ENCODE data around the gene LDLRAD4. TPM values are rescaled to one million over a fixed set of nuclear protein-coding genes. Genes with fewer than 3 reads are reported as not detected.

LDLRAD4 gene
- total and polyA plus RNA-seq, 2 donors = 46.9 to 80.0 TPM

- Histone ChIP-seq H3K4me1 (ENCODE audit: control insufficient read depth in 2 of 2, insufficient read depth in 2 of 2, low read length in 2 of 2) (peaks cover 73 to 91% of the 10 kb centered on the region in 2 donors), H3K27ac (ENCODE audit: low read depth in 1 of 2, low read length in 1 of 2) (peak overlapping the region; percentile 71 to 84), H3K27me3 (ENCODE audit: control insufficient read depth in 2 of 2, insufficient read depth in 1 of 2, low read length in 1 of 2) (no peaks in the 10 kb centered on the region), H3K36me3 (ENCODE audit: control insufficient read depth in 2 of 2, insufficient read depth in 2 of 2, low read length in 1 of 2) (peaks cover 12 to 13% of the 10 kb centered on the region in 2 donors), H3K9me3 (ENCODE audit: control insufficient read depth in 2 of 2, insufficient read depth in 1 of 2, low read length in 1 of 2) (no peaks in the 10 kb centered on the region), H3K4me3 (ENCODE audit: low read length in 2 of 2) (no peak overlapping the region)
- DNase-seq (ENCODE audit: low read depth in 6 of 9, low spot score in 9 of 9) = no peak
- WGBS = 73% methylated on average over 9 of the region's 9 CpGs
These were observed 159.6 kb downstream of the LDLRAD4 start for GRCh38 chr18:13378150-13378549.

GRCh38 chr18:13379062-13379865, 160.7 kb downstream of the LDLRAD4 start:
- WGBS = 67% methylated on average over 7 of the region's 7 CpGs
- no peak for DNase-seq (ENCODE audit: low read depth in 6 of 9, low spot score in 9 of 9)
- peak overlapping the region in 1 of 2 donors; percentile 56 for H3K27ac ChIP-seq (ENCODE audit: low read depth in 1 of 2, low read length in 1 of 2)
- H3K27me3 ChIP-seq (ENCODE audit: control insufficient read depth in 2 of 2, insufficient read depth in 1 of 2, low read length in 1 of 2) = no peaks in the 10 kb centered on the region
- no peaks in the 10 kb centered on the region for H3K9me3 ChIP-seq (ENCODE audit: control insufficient read depth in 2 of 2, insufficient read depth in 1 of 2, low read length in 1 of 2)
- H3K4me1 ChIP-seq (ENCODE audit: control insufficient read depth in 2 of 2, insufficient read depth in 2 of 2, low read length in 2 of 2) = peaks cover 75 to 94% of the 10 kb centered on the region in 2 donors
- peaks cover 9% of the 10 kb centered on the region in 2 donors for H3K36me3 ChIP-seq (ENCODE audit: control insufficient read depth in 2 of 2, insufficient read depth in 2 of 2, low read length in 1 of 2)
- H3K4me3 ChIP-seq (ENCODE audit: low read length in 2 of 2) = no peak overlapping the region

DNA sequence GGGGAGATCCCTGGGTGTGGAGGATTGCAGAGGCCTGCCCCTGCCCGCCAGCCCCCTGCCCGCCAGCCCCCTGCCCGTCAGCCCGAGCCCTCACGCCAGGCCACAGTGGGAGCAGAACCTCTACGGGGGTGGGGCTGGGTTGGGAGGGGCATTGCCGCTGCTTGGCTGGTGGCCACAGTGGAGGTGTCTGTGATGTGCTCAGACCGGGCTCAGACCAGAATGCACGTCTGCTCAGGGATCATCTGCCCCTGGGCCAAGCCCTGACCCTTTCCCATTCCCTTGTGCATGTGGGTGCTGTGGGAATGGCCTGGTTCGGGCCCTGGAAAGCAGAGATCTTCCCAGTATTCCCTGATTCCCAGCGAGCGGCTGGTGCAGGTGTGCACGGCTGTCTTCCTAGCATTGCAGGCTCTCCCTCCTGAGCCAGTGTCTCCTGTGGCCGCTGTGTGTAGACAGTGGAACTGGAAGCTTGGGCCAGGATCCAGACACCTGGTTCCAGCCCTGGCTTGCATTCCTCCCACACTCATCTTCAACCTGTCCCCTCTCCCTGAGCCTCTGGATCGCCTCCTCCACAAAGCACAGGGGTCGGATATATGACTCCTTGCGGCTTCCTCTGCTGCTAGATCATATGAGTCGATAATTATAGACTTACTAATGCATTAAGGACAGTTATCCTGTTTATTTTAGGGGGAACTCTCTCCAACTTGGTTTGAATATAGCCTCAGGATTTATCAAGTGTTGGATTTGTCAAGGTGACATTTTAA, 161.6 kb downstream of the LDLRAD4 start:
- peaks cover 3 to 7% of the 10 kb centered on the region in 2 donors for H3K36me3 ChIP-seq (ENCODE audit: control insufficient read depth in 2 of 2, insufficient read depth in 2 of 2, low read length in 1 of 2)
- peaks cover 70 to 85% of the 10 kb centered on the region in 2 donors for H3K4me1 ChIP-seq (ENCODE audit: control insufficient read depth in 2 of 2, insufficient read depth in 2 of 2, low read length in 2 of 2)
- H3K27me3 ChIP-seq (ENCODE audit: control insufficient read depth in 2 of 2, insufficient read depth in 1 of 2, low read length in 1 of 2) = no peaks in the 10 kb centered on the region
- no peak overlapping the region for H3K27ac ChIP-seq (ENCODE audit: low read depth in 1 of 2, low read length in 1 of 2)
- 92% methylated on average over 18 of the region's 18 CpGs for WGBS
- no peak overlapping the region for H3K4me3 ChIP-seq (ENCODE audit: low read length in 2 of 2)
- H3K9me3 ChIP-seq (ENCODE audit: control insufficient read depth in 2 of 2, insufficient read depth in 1 of 2, low read length in 1 of 2) = no peaks in the 10 kb centered on the region
- no peak for DNase-seq (ENCODE audit: low read depth in 6 of 9, low spot score in 9 of 9)

- Histone ChIP-seq H3K27ac (ENCODE audit: low read depth in 1 of 2, low read length in 1 of 2) (no peak overlapping the region), H3K9me3 (ENCODE audit: control insufficient read depth in 2 of 2, insufficient read depth in 1 of 2, low read length in 1 of 2) (no peaks in the 10 kb centered on the region), H3K27me3 (ENCODE audit: control insufficient read depth in 2 of 2, insufficient read depth in 1 of 2, low read length in 1 of 2) (no peaks in the 10 kb centered on the region), H3K4me3 (ENCODE audit: low read length in 2 of 2) (no peak overlapping the region), H3K36me3 (ENCODE audit: control insufficient read depth in 2 of 2, insufficient read depth in 2 of 2, low read length in 1 of 2) (peaks cover 3 to 7% of the 10 kb centered on the region in 2 donors), H3K4me1 (ENCODE audit: control insufficient read depth in 2 of 2, insufficient read depth in 2 of 2, low read length in 2 of 2) (peaks cover 65 to 79% of the 10 kb centered on the region in 2 donors)
- DNase-seq (ENCODE audit: low read depth in 6 of 9, low spot score in 9 of 9) = no peak
- 61% methylated on average over 2 of the region's 2 CpGs for WGBS
These were observed 162.1 kb downstream of the LDLRAD4 start for GRCh38 chr18:13380691-13381070.

- H3K27ac ChIP-seq (ENCODE audit: low read depth in 1 of 2, low read length in 1 of 2) = peak overlapping the region; percentile 74 to 82
- no peaks in the 10 kb centered on the region for H3K9me3 ChIP-seq (ENCODE audit: control insufficient read depth in 2 of 2, insufficient read depth in 1 of 2, low read length in 1 of 2)
- no peak for DNase-seq (ENCODE audit: low read depth in 6 of 9, low spot score in 9 of 9)
- H3K36me3 ChIP-seq (ENCODE audit: control insufficient read depth in 2 of 2, insufficient read depth in 2 of 2, low read length in 1 of 2) = peaks cover 3 to 7% of the 10 kb centered on the region in 2 donors
- no peaks in the 10 kb centered on the region for H3K27me3 ChIP-seq (ENCODE audit: control insufficient read depth in 2 of 2, insufficient read depth in 1 of 2, low read length in 1 of 2)
- H3K4me3 ChIP-seq (ENCODE audit: low read length in 2 of 2) = no peak overlapping the region
- H3K4me1 ChIP-seq (ENCODE audit: control insufficient read depth in 2 of 2, insufficient read depth in 2 of 2, low read length in 2 of 2) = peaks cover 58 to 73% of the 10 kb centered on the region in 2 donors
- 89% methylated on average over 9 of the region's 9 CpGs for WGBS
These were observed 162.8 kb downstream of the LDLRAD4 start for GRCh38 chr18:13381331-13381730.

DNA sequence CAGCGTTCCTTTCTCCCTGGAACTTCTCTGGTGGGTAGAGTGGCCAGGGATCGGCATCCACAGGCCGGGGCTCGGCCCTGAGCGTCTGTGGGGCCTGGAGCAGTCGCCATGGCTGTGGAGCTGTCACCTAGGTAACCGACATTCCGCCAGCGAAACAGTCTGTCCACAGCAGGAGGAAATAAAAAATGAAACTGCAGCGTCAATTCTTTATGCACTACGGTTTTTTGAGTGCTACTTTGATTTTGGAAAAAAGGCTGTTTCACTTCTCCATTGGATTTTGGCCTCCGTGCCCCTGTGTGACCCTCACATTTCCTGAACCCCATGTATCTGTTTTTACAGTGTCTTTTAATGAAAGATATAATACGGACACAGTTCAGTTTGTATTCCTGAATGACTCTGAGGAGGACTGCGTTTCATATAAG, 163.4 kb downstream of the LDLRAD4 start:
- peak overlapping the region; percentile 8 to 26 for H3K4me3 ChIP-seq (ENCODE audit: low read length in 2 of 2)
- H3K4me1 ChIP-seq (ENCODE audit: control insufficient read depth in 2 of 2, insufficient read depth in 2 of 2, low read length in 2 of 2) = peaks cover 52 to 67% of the 10 kb centered on the region in 2 donors
- H3K9me3 ChIP-seq (ENCODE audit: control insufficient read depth in 2 of 2, insufficient read depth in 1 of 2, low read length in 1 of 2) = no peaks in the 10 kb centered on the region
- WGBS = 9% methylated on average over 14 of the region's 14 CpGs
- DNase-seq (ENCODE audit: low read depth in 6 of 9, low spot score in 9 of 9) = peak in 1 of 9 donors; percentile 60
- H3K27me3 ChIP-seq (ENCODE audit: control insufficient read depth in 2 of 2, insufficient read depth in 1 of 2, low read length in 1 of 2) = no peaks in the 10 kb centered on the region
- peaks cover 2 to 8% of the 10 kb centered on the region in 2 donors for H3K36me3 ChIP-seq (ENCODE audit: control insufficient read depth in 2 of 2, insufficient read depth in 2 of 2, low read length in 1 of 2)
- H3K27ac ChIP-seq (ENCODE audit: low read depth in 1 of 2, low read length in 1 of 2) = peak overlapping the region; percentile 74 to 82

DNA sequence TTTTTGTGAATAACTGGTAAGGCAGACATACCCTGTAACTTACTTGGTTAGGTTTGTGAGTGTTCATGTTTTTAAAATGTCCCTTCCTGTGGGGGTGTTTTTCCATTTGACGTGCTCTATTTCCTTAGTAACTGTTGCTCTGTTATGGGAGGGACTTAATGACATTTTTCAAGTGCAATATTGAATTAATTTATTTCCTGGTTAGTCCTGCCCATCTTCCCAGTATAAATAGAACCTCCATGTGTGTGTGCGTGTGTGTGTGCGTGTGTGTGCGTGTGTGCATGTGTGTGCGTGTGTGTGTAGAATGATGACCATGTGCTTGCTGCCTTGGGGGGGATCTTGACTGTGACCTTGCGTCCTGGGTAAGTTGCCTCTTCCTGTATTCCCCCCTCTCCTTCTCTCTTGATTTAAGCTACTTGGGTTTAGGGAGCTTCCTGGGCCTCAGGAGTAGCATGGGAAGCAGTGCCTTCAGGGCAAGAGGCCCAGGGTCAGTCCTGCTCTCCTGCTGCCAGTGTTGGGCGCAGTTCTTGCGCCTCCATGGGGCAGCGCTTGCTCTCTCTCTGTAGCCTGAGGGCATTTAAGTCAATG, 163.9 kb downstream of the LDLRAD4 start:
- peaks cover 47 to 62% of the 10 kb centered on the region in 2 donors for H3K4me1 ChIP-seq (ENCODE audit: control insufficient read depth in 2 of 2, insufficient read depth in 2 of 2, low read length in 2 of 2)
- no peaks in the 10 kb centered on the region for H3K9me3 ChIP-seq (ENCODE audit: control insufficient read depth in 2 of 2, insufficient read depth in 1 of 2, low read length in 1 of 2)
- H3K4me3 ChIP-seq (ENCODE audit: low read length in 2 of 2) = peak overlapping the region in 1 of 2 donors; percentile 26
- WGBS = 83% methylated on average over 9 of the region's 9 CpGs
- peak overlapping the region; percentile 55 to 82 for H3K27ac ChIP-seq (ENCODE audit: low read depth in 1 of 2, low read length in 1 of 2)
- H3K36me3 ChIP-seq (ENCODE audit: control insufficient read depth in 2 of 2, insufficient read depth in 2 of 2, low read length in 1 of 2) = peaks cover 7 to 10% of the 10 kb centered on the region in 2 donors
- no peaks in the 10 kb centered on the region for H3K27me3 ChIP-seq (ENCODE audit: control insufficient read depth in 2 of 2, insufficient read depth in 1 of 2, low read length in 1 of 2)
- peak in 1 of 9 donors; percentile 72 for DNase-seq (ENCODE audit: low read depth in 6 of 9, low spot score in 9 of 9)

DNA sequence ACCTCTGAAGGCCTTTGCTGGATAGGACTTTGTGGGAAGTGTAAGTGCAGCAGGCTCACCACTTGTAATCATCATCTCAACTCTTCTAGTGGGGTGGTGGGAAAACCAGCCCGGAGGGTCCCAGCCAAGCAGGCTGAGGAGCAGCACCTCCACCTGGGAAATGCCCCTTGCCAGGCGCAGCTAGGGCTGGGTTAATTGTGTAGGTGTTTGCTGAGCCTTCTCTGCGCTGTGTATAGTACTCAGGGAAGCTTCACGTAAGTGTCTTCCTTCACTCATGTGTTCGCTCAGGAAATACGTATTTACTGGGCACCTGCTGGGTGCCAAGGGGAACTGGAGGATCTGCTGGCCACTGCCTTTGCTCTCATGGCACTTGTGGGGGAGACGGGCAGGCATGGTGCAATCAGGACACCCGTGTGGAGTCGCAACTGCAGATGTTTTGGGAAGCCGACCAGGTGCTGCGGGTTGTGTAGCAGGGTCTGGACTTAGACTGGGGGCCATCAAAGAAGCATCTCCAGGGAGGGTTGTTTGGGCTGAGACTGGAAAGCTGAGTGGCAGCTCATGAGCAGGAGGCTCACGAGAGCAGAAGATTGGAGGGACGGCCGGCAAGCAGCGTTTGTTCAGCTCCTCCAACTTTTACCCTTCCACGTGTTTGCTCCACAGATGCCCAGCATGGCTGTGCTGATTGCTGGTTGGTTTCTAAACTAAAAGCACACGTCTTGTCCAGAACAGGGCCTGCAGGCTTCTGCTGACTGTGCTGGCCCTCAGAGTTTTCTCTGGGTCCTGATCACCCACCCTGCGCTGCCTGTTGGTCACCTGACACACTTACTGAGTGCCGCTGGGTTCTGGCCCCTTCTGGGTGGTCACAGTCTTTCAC, 164.6 kb downstream of the LDLRAD4 start:
- Histone ChIP-seq H3K27me3 (ENCODE audit: control insufficient read depth in 2 of 2, insufficient read depth in 1 of 2, low read length in 1 of 2) (no peaks in the 10 kb centered on the region), H3K4me3 (ENCODE audit: low read length in 2 of 2) (no peak overlapping the region), H3K27ac (ENCODE audit: low read depth in 1 of 2, low read length in 1 of 2) (peak overlapping the region; percentile 55 to 82), H3K36me3 (ENCODE audit: control insufficient read depth in 2 of 2, insufficient read depth in 2 of 2, low read length in 1 of 2) (peaks cover 14 to 16% of the 10 kb centered on the region in 2 donors), H3K9me3 (ENCODE audit: control insufficient read depth in 2 of 2, insufficient read depth in 1 of 2, low read length in 1 of 2) (no peaks in the 10 kb centered on the region), H3K4me1 (ENCODE audit: control insufficient read depth in 2 of 2, insufficient read depth in 2 of 2, low read length in 2 of 2) (peaks cover 40 to 57% of the 10 kb centered on the region in 2 donors)
- WGBS = 90% methylated on average over 19 of the region's 19 CpGs
- DNase-seq (ENCODE audit: low read depth in 6 of 9, low spot score in 9 of 9) = no peak
